DMS79 (cell line): ENCODE data around the gene AKAP13.

Experiments used
- DNase-seq: peaks from one replicate; lab custom pipeline; 2025; lab: John Stamatoyannopoulos, UW

Gene AKAP13

DNA sequence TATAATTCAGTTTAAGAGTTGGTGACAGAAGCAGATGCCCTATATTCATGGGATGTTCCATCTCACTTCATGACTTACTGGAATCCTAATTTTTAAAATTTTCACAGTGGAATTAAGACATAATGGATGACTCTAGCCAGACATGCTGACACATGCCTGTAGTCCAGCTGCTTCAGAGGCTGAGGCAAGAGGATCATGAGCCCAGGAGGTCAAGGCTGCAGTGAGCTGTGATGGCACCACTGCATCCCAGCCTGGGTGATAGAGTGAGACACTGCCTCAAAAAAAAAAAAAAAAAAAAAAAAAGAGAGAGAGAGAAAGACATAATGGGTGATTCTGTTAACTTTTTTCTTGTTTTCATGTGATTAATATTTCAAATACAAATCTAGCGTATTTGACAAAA is 290.8 kb downstream of the AKAP13 start:
- no peak for DNase-seq

DNA sequence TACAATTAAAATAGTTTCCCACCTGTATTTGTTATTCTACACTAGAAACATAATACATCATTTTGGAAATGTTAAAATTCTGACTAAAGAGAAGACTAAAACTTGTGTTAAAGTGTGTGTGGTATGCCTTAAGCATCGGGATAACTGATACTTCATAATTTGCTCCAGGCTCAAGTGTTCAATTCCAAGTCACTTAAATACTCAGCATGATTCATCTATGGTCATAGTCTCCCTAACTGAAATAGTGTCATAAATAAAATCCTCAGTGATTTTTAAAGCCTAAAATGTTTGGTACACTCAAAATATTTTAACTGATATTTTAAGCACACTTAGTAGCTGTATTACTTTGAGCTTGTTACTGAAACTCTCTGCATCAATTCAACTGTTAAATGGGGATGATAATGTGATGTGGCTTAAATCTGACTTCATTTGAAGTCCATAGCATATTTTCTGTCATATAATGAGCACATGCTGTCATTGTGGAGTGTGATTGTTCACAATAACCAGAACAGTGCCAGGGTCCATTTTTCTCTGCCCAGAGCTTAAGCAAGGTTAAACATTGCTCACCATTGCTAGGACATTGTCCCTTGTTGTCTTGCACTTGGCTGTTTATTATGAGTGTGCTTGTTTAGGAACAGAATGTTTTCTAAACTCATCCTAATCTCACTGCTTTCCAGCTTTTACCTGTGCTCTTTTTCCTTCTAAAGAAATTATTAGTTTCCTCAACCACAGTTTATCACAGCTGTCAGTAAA is 292.1 kb downstream of the AKAP13 start:
- no peak for DNase-seq

DNA sequence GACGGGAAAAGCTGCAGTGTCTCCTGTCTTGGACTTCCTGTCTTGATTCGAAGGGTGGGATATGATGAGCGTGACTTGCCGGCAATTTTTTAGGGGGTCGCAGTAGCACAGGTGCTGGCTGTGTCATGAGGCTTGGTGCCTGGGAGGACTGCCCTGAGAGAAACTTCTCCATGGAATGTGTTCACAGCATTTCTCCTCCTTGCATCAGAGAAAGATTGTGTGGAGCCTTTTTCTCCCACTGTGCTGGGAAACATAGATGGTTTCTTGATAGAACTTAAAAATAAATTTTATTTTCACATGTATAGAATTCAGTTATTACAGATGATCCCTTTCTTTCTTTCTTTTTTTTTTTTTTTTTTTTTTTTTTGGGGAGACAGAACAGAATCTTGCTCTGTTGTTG is 292.9 kb downstream of the AKAP13 start:
- DNase-seq, result no peak

DNA sequence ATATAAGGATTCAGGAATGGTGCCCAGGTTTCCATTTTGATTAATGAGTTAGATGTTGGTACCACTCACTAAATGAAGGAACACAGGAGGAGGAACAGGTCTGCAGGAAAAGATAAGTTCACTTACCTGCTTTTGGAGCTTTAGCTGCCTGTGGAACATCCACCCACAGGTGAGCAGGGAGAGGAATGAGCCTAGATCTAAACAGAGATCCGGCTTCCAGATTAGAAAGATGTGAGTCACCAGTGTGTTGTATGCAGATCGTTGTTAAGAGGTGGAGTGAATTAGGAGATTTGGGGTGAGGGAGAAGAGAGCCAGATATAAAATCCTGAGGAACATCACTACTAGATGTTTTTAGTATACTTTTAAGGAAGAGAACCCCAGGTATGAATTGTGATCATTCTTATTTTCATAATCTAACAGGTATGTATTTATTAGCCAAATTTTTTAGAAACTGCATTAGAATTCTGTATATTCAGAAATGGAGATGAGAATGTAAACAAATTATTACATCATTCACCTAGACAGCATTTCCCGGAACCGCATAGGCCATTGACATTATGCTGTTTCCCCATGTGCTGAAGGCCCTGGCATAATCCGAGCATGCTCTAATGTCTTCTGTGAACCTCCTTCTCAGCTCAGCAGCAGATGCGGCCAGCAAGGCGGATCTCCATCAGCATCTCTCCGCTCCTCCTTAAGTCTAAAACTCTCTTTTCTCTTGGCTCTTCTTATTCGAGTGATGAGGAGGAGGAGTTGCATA is 296.1 kb downstream of the AKAP13 start:
- no peak for DNase-seq

DNA sequence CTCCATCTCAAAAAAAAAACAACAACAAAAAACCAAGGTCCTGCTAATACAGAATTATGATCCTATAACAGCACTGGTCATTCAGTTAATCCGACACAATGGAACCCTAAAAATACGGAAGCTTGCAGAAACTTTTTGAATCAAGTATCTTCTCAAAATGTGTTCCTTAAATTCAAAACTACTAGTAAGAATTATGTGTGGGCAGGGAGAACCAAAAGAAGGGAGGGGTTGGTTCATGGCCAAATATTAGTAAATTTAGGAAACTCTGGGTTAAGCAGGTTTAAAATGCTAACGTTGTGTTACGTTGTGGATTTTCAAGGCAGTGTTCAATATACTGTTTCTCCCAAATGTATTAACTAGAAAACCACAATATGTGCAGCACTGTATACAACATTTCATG is 298.8 kb downstream of the AKAP13 start:
- no peak for DNase-seq

DNA sequence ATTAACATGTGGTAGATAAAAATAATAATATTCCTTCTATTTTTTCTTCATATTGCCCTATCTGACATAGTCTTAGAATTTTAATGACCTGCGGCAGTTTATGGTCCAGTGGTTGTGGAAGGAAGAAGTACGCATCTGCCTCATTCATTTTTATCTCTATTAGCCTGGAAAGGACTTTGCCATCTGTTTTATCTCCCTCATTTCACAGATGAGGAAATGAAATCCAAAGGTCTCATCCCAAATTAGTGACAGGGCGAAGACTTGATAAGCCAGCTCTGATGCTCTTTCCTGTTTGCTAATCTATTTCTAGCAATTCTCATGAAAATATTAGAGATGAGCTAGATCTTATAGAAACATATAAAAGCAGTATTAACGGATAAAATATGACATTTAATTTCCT is 301.0 kb downstream of the AKAP13 start:
- DNase-seq, result no peak

DNA sequence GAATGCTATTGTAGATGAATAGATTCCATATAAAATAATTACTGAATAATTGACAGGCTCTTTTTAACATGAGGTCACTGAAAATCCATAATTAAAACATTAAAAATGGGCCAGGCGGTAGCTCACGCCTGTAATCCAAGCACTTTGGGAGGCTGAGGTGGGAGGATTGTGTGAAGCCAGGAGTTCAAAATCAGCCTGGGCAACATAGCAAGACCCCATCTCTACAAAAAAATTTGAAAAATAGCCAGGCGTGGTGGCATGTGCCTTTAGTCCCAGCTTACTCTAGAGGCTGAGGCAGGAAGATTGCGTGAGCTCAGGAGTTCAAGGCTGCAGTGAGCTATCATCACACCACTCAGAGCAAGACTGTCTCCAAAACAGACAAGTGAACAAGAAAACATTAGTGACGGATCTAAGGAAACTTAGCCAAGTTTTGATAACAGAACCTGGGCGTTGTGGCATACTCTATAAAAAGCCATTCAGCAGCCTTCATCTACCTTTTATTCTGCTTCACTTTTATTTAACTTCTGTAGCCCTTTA is 303.8 kb downstream of the AKAP13 start:
- no peak for DNase-seq

DNA sequence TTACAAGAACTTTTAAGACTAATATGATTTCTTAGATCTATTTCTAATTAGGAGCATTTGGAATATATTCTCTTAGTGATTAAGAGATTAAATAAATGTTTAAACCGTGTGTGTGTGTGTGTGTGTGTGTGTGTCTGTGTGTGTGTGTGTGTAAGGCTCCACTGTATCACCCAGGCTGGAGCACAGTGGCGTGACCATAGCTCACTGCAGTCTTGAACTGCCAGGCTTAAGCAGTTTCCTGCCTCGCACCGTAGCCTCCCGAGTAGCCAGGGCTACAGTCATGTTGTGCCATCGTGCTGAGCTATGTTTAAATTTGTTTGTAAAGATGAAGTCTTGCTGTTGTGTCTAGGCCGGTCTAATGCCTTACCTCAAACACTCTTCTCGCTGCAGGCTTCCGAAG is 305.0 kb downstream of the AKAP13 start:
- DNase-seq, result no peak

DNA sequence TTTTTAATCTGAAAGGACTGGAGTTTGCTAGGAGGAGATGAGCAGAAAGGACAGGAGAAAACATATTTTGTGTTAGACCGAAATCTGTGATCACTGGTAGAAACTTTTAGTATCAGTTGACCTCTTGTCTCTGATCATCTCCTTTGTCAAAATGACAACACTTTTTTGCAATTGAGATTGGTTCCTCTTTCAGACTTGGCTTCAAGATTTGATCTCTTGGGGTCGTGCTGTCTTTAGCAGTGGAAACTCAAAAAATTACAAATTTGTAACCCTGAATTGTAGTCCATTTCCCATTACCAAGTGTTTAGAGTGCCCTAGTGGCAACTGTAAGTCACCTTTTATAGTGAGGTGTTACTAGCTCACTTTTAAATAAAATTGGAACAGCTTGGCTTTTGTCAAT is 306.9 kb downstream of the AKAP13 start:
- DNase-seq, result no peak

DNA sequence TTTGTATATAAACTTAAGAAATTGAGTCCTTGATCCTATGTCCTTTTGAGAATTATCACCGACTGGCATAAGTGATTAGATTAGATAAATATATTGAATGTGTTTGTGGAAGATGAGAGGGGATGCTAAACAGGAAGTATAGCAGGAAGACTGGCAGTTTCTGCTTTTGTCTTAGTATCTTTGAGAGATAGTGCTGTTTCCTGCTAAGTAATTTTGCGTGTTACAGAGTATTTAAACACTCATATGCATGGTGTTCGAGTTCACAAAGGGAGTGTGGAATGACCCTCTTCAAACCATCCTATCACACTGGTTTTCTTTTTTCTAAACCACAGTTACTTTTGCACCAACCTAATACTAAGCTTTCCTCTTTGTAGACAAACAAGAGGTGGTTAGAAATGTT is 308.3 kb downstream of the AKAP13 start:
- no peak for DNase-seq

DNA sequence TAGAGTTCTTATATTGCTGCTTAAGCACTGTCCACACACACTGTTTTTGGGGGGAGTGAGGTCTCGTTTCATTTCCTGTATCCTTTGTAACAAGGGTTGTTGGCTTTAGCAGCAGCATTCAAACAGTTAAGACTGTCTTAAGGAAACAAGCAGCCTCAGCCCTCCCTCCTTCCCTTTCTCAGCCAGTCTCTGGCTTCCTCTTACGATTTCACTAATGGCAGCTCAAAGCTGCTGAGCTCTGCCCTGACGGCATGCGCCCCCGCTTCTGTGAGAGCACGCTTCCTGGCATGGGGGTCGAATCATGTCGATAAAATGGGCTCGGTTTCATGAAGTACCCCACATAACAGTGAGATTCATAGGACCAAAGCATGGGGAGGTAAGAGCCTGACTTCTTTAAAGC is 309.3 kb downstream of the AKAP13 start:
- DNase-seq, result no peak

DNA sequence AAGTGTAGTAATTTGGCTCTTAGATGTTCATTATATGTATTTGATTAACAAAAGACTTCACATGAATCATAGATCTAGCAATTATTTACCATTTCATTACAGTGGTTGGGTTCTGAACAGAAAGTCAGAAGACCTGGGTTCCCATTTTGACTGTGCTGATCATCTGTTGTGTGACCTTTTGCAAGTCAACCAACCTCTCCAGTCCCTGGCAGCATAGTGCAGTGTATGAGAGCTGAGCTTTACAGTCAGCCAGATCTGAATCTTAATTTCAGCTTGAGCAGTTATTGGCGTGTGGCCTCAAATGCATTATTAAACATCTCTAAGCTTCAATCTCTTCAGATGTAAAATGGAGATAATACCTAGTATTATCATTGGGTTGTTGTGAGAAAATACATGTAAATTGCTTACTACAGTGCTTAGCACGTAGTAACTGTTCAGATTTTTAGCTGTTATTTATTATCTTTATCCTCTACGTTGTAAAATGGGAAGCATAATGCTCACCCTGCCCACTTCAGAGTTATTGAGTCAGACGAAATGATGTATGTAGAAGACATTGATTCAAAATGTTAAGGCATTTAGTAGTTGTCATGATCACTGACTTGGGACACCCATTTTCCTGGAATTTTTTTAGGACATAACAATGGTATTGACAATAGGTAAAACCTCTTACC is 310.3 kb downstream of the AKAP13 start:
- DNase-seq, result no peak

DNA sequence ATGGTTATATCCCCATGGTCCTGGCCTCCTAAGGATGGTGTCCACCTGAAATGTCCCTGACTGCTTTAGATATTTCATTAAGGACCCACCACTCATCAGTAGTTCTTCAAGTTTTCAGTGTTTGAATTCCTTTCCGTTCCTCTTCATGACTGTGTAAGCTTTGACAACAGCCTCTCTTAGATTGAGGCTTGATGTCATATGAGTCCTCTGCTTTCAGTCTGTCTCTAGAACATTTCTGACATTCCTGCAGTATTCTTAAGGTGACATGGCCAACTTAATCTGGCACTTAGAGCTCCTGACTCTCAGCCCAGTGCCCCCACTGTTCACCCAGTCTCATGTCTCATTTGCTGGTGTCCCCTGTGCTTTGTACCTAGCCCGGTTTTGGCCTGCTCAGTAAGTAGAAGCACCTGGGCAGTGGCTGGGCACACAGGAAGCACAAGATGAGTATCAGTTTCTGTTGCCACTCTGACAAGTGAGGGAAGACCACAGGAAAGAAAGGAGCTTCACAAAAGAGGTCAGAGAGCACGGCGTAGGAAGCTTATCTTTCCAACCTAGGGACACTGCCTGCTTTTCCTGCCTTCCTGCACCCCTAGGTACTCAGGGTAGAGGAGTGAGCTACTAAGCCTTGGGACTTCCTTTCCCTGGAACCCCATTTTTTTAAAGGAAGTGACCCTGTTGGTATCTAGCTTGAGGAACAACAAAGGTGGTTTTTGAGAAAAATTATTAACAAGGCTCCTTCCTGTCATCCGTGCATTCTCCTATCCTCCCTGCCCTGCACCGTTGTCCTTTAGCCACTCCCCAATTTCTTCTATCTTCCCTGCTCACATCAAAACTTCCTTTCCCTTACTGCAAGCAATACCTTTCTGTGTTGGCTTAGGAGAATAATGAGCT is 311.2 kb downstream of the AKAP13 start:
- no peak for DNase-seq

DNA sequence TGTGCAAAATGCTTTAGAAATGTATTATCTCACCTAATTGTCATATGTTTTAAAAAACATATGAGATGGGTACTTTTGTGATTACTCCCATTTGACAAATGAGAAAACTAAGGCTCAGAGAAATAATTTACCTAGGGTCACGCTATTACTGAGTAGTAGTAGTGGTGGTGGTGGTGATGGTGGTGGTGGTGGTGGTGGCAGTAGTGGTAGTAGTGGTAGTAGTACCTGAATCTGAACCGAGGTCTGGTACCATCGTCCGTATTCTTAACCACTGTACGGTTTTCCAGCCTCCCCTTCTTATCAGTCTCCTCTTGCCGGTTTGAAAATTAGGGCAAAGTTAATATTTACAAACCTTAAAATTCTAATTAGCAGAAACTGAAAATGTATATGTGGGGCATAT is 311.9 kb downstream of the AKAP13 start:
- no peak for DNase-seq

DNA sequence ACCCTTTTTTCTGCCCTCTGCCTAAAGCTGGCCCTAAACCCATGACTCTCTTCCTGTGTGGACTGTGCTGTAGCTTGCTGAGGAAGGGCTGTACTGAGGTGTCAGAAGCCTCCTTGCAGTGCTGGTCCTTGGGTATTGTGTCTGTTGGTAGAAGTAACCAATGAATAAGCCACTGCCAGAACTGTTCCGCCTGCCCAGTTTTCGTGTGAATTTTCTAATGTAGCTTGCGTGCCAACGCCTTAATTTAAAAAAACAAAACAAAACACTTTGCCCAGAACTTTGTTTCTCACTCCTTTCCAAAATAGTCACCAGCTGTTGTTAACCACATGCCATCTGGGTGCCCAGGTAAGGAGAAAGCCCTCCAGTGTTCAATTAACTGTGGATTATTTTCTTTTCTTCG is 312.5 kb downstream of the AKAP13 start:
- no peak for DNase-seq

DNA sequence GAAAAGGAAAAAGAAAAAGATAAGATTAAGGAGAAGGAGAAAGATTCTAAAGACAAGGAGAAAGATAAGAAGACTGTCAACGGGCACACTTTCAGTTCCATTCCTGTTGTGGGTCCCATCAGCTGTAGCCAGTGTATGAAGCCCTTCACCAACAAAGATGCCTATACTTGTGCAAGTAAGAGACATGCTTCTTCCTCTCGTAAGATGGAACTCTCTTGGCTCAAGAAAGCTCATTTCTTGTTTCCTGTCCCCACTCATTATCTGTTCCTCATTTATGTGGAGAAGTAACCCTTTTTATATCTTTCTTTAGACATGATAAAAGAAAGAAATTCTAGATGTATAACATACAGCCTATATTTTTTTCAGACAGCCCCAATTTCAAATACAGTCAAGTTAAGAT is 312.9 kb downstream of the AKAP13 start:
- no peak for DNase-seq

DNA sequence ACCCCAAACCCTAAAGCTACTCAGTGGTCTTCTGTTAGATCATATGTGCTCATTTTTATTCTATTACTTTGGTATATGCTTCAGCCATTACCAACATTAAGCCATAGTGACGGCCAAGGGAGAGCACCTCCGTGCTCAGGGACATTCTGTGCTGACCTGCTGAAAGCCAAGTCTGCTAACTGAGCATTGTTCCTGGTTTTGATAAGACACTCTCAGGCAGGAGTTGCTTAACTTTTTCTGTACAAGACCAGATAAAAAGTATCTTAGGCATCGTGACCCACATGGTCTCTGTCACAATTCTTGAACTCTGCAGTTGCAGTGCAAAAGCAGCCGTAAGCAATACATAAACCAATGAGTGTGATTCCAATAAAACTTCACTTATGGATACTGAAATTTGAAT is 313.7 kb downstream of the AKAP13 start:
- no peak for DNase-seq

DNA sequence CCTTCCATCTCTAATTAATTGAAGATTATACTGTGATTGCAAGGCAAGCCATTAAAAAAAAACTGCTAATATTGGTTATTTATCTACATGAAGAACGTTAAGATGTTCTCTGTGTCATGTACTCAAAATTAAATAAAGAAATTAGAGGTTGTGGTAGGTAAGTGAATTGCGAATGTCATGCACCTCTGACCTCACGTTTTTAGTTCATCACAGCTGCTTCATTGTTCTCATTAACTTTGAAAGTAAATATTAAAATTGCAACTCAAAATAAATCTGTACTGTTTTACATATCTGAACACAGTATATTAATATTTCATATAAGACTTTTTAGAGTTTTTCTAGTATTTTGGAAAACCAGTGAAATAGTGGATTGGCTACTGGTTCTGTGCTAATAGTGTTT is 320.4 kb downstream of the AKAP13 start:
- DNase-seq, result no peak

DNA sequence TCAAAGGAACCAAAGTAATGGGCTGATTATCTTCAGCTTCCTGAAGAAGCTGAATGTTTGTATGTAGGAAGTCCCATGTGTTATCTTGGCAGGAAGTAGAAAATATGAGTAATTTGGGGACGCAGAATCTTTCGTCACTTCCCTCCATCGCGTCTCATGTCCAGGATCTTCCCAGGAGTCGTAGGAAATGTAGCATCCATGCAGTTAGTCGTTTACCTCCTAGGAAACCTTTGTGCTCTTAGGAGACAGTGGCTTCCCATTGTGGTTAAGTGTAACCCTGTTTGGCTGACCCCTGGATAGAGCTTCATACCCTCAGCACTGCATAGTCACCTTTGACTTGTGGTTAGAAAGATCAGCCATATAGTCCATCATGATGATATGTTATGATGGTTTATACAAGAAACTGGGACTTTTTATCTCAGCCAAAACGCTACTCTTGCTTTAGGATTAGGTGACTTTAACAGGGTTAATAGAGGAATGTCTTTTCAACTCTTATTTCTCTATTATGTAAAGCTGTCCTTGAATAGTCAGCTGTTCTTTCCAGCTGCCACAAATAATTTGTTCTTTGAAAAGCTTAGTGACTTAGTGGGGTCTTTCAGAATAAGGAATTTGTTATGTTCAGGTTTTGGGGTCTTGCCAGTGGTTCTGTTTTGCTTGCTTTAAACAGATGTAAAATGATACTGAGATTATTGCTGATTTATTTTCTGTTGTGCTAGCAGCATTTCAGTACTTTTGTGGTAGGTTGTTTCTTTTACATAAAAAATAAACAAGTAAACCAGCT is 322.1 kb downstream of the AKAP13 start:
- DNase-seq, result no peak

DNA sequence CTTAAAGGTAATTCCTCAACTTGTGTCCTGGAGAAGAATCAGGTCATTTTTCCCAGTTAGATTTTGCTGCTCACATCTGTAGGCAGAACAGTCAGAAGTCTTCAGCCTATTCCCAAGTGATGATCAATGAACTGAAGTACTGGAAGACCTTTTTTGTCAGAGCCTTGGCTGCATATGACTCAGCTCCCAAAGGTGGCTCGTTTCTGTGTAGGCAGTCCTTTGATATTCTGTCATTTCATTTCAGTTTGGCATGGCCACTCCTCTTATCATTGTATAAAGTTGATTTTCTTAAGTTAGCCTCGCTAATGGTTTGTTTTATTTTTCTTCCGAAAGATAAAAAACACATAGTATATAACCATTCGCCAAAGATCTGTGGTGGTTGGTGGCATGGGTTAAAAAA is 323.7 kb downstream of the AKAP13 start:
- DNase-seq, result no peak
